IPS-18c (cell line): ENCODE measurements around the gene TMEM61.
"Not testable (repeated sequence)": the region's sequence is repeated elsewhere in the genome, so short reads cannot be mapped to it uniquely, and the experiment has no call there.

Experiments used
- H3K4me3 ChIP-seq: 2 replicates; pipeline ENCODE4 v1.7.0; 2013; ENCODE audit warnings: low read depth, mild to moderate bottlenecking, low read length, moderate library complexity; ENCODE audit not compliant: insufficient read depth
- H3K9me3 ChIP-seq: one replicate; pipeline ENCODE4 v1.6.1; 2013; ENCODE audit warnings: mild to moderate bottlenecking, low read length, moderate library complexity; ENCODE audit not compliant: control insufficient read depth, insufficient read depth

Gene TMEM61

DNA sequence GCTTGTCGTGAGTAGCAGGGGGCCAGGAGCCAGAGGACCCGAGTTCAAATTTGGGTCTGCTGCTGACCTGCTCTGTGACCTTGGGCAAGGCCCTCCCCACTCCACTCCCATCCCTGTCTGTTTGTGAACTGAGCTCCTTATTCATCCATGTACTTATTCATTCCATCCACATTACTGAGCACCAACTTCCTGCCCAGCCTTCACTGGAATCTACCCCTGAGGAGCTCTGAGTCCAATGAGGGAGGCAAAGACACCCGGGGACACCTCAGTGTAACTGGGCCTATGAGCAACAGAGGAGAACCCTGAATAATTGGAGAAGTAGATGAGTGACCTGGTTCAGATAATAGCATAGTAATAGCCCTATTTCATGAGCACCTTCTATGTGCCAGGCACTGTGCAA, 27.2 kb downstream of the TMEM61 start:
- H3K4me3 ChIP-seq: no peak overlapping the region
- H3K9me3 ChIP-seq: peaks cover 2% of the 10 kb centered on the region

DNA sequence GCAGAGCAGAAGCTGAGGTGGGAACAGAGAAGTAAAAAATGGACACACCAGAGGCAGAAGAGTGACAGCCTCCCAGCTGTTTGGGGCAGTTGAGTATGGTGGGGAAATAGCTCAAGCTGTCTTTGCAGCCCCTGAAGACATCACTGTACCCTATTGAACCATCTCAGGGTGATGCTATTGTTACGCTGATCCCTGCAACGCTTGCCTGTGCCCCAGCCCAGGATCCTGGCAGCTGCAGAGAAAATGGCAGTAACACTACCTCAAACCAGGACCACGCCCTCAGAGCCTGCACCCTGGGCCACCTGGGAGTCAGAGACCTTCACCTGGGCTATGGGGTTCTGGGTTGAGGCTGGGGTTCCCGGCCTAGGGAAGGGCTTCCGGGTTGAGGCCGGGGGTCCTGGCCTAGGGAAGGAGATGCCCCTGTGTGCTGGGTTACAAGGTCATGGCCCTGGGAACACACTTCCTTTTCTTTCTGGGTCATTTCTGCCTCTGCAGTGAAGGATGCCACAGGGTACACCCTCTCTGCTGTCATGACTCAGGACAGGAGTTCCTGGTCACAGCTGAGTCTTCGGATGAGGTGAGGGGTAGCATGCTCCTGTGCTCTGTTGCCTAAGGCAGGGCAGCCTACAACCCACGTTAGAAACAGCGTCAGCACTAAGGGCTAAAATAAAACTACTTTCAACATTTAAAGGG, 29.9 kb downstream of the TMEM61 start:
- Histone ChIP-seq H3K9me3 (peaks cover 2% of the 10 kb centered on the region), H3K4me3 (no peak overlapping the region)

DNA sequence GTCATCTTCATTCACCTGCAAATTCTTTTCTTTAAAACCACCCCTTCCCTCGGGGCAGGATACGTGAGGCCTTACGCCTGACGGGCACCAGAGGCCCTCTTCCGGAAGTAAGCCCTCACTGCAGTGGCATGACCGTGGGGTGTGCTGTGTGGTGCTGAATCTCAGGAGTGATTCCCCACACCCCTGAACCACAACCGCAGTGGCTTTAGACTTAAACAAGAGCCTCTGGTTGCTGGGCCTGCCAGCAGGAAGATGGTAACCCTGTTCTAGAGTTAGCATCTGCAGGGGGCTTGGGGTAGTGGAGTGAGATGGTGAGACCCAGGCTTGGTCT, 30.4 kb downstream of the TMEM61 start:
- Histone ChIP-seq H3K4me3 (no peak overlapping the region), H3K9me3 (peaks cover 2% of the 10 kb centered on the region)

DNA sequence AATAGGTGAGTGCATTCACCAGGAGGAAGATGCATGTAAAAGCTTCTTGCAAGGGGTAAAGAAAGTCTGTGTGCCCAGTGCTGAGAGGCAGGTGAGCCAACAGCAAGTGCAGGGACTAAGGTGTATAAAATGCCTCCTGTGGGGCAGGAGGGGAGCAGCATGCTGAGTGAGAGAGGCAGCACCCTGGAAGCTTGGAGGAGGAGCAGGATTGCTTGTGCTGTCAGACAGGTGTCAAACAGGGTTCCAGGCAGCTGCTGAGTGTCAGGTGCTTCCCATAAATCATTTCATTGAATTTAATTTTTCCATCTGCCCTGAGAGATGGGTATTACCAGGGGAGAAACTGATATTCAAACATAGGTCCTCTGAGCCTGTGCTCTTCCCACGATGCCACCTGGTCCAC, 32.2 kb downstream of the TMEM61 start:
- H3K9me3 ChIP-seq: peaks cover 2% of the 10 kb centered on the region
- H3K4me3 ChIP-seq: no peak overlapping the region

DNA sequence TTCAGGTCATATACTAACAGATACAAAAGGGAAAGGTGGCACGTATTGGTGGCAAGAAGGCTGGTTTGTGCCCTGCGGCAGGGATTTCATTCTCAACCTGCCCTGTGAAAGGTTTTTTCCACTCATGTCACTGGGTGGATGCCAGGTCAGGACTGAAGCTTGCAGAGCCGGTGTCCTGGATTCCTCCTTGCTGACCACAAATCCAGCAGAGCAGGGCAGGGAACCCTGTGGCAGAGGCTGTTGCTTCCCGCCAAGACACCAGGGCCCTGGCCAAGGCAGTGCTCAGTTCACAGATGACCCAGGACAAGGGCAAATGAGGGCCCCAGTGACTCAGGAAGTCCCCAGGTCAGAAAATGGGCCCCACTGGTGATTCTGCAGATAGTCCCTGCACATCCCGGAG, 34.7 kb downstream of the TMEM61 start:
- H3K9me3 ChIP-seq: no peaks in the 10 kb centered on the region
- no peak overlapping the region for H3K4me3 ChIP-seq

DNA sequence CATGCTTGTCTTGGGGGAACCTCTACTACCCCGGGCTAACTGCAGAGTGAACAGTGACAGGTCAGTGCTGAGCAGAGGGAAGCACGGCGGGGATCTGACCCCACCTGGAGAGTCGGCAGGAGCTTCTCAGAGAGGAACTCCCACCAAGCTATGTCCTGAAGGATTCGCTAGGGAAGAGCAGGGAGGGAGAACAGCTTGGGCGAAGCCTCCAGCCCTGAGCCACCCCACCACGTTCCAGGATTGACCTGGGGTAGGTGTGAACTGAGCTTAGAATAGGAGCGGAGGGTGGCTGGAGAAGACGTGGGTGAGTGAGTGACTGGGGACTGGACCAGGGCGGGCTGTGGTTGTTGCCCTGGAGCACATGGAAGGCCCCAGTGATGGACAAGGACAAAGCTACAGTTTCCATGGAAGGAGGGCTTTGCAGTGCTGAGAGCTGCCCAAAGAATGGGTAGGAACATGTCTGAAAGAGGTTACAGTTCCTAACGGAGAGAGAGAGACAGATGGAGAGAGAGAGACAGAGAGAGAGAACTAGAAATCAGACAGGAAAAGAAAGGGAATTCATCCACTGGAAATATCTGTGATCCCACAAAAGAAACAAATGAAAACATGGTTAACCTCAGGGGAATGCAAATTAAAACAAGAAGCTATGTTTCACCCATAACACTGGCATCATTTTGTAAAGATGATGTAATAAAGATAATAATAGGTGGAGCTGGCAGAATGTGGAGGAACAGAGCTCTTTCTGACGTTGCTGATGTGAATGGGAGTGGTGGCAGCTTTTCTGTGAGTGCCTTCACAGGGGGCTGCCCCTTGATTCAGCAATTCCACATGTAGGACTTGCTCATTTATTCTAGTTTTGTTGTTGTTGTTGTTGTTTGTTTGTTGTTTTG, 35.5 kb downstream of the TMEM61 start:
- Histone ChIP-seq H3K4me3 (no peak overlapping the region), H3K9me3 (no peaks in the 10 kb centered on the region)

DNA sequence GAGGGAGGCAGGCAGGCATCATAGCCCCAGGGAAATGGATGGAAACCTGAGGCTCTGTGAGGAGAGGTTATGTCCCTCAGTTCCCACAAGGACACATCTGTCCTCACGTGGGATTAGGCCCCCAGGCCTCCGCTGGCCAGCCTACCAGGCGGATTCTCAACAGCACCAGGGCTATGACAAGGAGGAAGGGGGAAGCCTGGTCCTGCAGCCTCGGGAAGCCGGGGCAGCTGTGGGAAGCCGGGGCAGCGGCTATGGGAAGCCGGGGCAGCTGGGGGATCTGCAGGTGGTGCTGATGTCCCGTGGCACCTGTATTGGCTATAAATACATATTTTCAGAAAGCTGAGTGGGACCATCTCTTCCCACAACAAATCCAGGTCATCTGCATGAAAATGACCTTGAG, 38.0 kb downstream of the TMEM61 start:
- Histone ChIP-seq H3K9me3 (no peaks in the 10 kb centered on the region), H3K4me3 (no peak overlapping the region)

DNA sequence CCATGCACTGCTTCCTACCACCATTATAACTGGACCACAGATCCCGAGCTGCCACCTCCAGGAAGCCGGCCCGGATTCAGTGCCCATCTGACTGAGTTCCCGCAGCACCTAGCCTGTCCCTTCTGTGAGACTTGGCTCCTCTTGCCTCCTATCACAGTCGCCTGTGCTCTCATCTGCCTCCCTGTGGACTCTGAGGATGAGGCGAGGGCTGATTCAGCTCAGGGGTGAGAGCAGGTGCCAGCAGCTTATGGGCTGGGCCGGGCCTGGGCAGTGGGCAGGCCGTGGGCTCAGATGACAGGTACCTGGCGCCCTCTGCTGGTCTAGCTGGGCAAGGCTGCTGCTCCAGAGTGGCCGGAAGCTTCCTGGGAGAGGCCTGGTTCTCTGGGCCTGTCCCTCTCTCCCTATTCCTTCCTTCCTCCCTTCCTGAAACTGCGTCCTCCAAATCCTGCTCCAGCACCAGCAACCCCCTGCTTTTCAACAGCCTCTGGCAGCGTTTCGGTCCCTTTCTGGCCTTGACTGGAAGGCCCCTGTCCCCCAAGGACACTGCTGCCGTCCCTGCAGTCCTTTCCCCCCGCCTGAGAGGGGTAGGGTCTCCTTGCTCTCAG, 41.6 kb downstream of the TMEM61 start:
- no peak overlapping the region for H3K4me3 ChIP-seq
- peaks cover 2% of the 10 kb centered on the region for H3K9me3 ChIP-seq

DNA sequence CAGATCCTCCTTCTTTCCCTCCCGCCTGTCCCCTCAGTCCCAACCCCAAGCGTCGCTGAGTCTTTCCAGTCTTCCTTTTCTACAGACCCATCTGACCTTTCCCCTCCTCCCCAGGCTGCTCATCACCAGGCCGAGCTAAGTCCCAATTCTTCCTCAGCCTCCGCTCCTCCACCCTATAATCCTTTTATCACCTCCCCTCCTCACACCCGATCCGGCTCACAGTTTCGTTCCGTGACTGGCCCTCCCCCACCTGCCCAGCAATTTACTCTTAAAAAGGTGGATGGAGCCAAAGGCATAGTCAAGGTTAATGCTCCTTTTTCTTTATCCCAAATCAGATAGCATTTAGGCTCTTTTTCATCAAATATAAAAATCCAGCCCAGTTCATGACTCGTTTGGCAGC, 43.7 kb downstream of the TMEM61 start:
- not testable (repeated sequence) for H3K4me3 ChIP-seq

DNA sequence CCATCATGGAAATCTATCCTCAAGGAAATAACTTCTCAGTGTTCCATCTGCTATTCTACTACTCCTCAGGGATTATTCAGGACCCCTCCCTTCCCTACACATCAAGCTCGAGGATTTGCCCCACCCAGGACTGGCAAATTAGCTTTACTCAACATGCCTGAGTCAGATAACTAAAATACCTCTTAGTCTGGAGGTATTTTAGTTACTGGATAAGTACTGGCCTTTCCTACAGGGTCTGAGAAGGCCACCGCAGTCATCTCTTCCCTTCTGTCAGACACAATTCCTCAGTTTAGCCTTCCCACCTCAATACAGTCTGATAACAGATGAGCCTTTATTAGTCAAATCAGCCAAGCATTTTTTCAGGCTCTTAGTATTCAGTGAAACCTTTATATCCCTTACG, 46.3 kb downstream of the TMEM61 start:
- not testable (repeated sequence) for H3K4me3 ChIP-seq

More for the DNA sequence above, 43.7 kb downstream of the TMEM61 start:
- not testable (repeated sequence) for H3K9me3 ChIP-seq

DNA sequence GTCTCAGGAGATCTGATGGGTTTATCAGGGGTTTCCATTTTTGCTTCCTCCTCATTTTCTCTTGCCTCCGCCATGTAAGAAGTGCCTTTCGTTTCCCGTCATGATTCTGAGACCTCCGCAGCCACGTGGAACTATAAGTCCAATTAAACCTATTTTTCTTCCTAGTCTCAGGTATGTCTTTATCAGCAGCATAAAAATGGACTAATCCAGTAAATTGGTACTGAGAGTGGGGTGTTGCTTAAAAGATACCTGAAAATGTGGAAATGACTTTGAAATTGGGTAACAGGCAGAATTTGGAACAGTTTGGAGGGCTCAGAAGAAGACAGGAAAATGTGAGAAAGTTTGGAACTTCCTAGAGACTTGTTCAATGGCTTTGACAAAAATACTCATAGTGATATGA, 50.7 kb downstream of the TMEM61 start:
- not testable (repeated sequence) for H3K4me3 ChIP-seq, H3K9me3 ChIP-seq

More for the DNA sequence above, 46.3 kb downstream of the TMEM61 start:
- not testable (repeated sequence) for H3K9me3 ChIP-seq

DNA sequence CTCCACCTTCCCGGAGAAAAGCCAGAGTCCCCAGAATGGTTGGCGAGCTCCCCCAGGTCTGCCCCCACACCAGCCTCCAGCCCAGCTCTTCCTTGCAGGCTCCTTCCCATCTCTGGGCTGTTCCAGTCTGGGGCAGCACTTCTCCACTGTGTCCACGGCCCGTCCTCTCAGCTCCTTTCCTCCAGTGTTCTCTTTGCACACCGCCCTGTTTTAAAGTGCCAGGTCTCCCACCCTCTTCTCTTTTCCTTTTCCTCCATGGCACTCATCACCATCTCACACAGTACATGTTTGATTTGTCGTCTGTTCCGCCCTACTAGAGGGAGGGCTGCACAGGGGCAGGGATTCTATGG, 52.8 kb downstream of the TMEM61 start:
- Histone ChIP-seq H3K9me3 (peaks cover 5% of the 10 kb centered on the region), H3K4me3 (no peak overlapping the region)

DNA sequence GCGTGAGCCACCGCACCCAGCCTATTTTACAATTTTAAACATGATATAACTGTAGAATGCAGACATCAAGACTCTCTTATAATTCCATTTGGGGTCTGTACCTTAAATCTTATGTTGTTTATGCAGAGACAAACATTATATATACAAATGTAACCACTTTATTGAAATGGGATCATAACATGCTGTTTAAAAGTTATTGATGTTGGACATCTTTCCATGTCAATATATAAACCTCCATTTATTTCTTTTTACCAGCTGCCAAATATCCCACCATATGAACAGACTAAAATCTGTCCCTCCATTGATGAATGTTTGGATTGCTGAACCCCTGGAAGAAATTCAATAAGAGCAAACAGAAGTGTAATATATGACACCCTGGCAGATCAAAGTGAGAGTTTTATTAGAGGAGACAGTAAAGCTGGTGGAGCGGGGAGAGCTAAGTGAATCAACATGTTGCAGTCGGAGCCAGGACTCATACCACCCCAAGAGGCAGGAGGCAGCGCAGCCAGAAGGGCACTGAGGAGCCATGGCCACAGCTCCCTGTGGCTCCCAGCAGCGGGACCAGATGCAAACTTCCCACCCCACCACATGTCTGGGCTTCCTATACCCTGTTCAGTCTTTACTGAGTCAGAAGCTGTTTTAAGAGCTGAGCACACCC, 54.2 kb downstream of the TMEM61 start:
- Histone ChIP-seq H3K4me3 (no peak overlapping the region), H3K9me3 (peaks cover 5% of the 10 kb centered on the region)

DNA sequence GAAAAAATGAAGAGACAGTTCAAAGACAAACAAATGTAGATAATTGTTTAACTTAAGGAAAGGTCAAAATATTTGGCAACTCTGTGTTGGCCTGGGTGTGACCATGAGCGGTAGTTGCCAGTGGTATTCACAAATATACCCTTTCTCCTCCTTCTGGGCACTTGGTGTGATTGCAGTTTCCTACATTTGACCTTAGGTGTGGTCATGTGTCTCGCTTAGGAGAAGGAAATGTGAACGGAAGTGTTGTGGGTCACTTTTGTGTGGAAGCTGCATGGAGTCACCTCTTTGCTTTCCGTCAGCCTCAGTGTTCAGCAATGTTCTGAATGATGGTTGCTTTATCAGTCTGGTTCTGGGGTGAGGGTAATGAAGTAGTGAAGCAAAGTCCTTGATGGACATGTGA, 55.5 kb downstream of the TMEM61 start:
- peaks cover 5% of the 10 kb centered on the region for H3K9me3 ChIP-seq
- H3K4me3 ChIP-seq: no peak overlapping the region

DNA sequence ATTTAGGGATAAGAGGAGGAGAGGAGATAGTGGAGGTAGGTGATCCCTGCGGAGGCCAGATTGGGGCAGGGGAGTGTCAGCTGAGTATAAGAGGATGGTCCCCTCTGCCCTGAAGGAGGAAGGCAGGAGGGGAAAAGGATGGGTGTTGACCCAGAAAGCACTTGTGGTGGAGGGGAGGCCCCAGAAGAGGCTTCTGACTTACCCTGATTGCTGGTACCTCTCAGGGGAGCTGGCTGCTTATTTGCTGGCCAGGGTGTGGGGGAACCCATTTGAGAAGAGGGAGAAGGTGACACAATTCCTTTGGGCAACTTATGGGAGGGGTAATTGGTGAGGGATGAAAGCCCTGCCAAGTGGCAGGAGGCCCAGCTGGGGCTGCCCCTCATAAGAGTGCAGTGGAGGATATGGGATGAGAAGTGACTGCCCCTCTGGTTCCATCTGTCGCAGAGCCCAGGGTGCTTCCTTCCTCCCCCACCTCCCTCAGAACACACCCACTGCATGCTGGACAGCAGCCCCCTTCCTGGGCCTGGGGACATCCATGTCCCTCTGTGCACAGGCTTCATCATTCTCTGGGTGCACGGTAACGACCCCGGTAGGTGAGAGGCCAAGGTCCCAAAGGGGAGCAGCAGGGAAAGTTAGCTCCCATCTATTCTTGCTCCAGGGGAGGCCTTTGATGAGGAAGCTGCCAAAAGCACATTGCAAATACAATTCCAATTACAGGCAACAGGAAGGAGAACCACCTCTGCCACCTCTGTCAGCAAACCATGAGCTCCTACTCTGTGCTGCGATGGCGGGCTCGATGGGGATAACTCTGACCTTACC, 57.5 kb downstream of the TMEM61 start:
- Histone ChIP-seq H3K4me3 (no peak overlapping the region), H3K9me3 (peaks cover 3% of the 10 kb centered on the region)

DNA sequence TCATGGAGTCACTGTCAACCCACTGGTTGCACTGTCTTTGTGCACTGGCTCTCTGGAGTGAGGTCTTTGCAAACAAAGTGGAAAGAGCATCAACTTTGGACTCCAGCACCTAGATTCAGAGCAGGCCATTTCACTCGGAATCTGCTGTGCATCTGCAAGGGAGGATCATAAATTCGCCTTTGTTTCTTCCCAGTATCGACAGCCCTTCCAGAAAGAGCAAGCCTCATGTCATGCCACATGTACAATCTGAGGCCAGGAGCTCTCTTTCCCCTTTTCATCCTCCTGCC, 58.1 kb downstream of the TMEM61 start:
- Histone ChIP-seq H3K4me3 (no peak overlapping the region), H3K9me3 (peaks cover 3% of the 10 kb centered on the region)

DNA sequence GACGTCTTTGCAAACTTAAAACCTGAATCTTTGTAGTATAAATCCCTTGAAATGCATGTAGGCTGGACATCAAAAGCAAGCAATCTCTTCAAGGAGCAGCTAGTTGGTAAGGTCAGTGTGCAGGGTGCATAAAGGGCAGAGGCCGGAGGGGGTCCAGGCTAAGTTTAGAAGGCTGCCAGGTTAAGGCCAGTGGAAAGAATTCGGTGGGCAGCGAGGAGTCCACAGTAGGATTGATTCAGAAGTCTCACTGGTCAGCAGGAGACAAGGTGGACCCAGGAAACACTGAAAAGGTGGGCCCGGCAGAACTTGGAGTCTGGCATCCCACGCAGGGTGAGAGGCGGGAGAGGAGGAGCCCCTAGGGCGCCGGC, 58.5 kb downstream of the TMEM61 start:
- no peak overlapping the region; the same call in 1 of the 2 replicates for H3K4me3 ChIP-seq

More for the DNA sequence above, 58.5 kb downstream of the TMEM61 start:
- peaks cover 3% of the 10 kb centered on the region for H3K9me3 ChIP-seq
